ENCODE data around the gene GRAMD1B.

GRAMD1B gene

DNA sequence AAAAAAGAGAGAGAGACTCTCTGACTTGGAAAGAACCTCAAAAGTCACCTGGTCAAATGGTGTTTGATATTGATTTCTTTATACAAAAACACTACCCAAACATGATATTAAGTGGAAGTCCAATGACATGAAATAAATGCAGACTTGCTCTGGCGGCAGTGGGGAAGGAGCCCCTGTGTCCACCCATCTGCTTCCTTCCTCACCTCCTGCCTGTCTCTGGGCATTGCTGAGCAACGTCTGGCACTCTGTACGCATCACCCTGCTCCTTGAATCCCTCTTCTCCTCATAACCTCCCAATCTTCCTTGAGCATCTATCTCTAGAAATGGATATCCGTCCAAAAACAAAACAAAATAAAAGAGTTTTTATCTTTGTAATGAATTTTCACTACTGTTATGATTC is 39.9 kb upstream of the GRAMD1B start:
- no peaks in the 10 kb centered on the region for H3K36me3 ChIP-seq (ENCODE audit: control insufficient read depth, low read length)
- H3K79me2 ChIP-seq (ENCODE audit: control insufficient read depth, low read length) = no peaks in the 10 kb centered on the region
- H3K4me2 ChIP-seq (ENCODE audit: low read length) = no peak overlapping the region
- TF ChIP-seq, protein P1, sequence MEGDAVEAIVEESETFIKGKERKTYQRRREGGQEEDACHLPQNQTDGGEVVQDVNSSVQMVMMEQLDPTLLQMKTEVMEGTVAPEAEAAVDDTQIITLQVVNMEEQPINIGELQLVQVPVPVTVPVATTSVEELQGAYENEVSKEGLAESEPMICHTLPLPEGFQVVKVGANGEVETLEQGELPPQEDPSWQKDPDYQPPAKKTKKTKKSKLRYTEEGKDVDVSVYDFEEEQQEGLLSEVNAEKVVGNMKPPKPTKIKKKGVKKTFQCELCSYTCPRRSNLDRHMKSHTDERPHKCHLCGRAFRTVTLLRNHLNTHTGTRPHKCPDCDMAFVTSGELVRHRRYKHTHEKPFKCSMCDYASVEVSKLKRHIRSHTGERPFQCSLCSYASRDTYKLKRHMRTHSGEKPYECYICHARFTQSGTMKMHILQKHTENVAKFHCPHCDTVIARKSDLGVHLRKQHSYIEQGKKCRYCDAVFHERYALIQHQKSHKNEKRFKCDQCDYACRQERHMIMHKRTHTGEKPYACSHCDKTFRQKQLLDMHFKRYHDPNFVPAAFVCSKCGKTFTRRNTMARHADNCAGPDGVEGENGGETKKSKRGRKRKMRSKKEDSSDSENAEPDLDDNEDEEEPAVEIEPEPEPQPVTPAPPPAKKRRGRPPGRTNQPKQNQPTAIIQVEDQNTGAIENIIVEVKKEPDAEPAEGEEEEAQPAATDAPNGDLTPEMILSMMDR (IDR thresholded peaks at IDR 0.05; ENCODE audit: low read depth, low read length, poor library complexity, severe bottlenecking) = no peak
- peaks cover 20% of the 10 kb centered on the region for H3K27me3 ChIP-seq (ENCODE audit: control insufficient read depth, low read length)
- H3K9me3 ChIP-seq (ENCODE audit: control insufficient read depth, insufficient read depth, low read length) = no peaks in the 10 kb centered on the region
- H3F3A ChIP-seq (ENCODE audit: control insufficient read depth, insufficient read depth) = no peaks in the 10 kb centered on the region
- no peaks in the 10 kb centered on the region for H4K20me1 ChIP-seq (ENCODE audit: control insufficient read depth, insufficient read depth, low read depth, low read length)
- no peaks in the 10 kb centered on the region for H3K4me1 ChIP-seq (ENCODE audit: control insufficient read depth, low read length)
- no peaks in the 10 kb centered on the region for H3K9me2 ChIP-seq (replicated peaks; ENCODE audit: control insufficient read depth, low read length)
- no peak overlapping the region for H3K4me3 ChIP-seq (ENCODE audit: low read length)
- no peak overlapping the region for H3K27ac ChIP-seq (ENCODE audit: low read depth, low read length)

DNA sequence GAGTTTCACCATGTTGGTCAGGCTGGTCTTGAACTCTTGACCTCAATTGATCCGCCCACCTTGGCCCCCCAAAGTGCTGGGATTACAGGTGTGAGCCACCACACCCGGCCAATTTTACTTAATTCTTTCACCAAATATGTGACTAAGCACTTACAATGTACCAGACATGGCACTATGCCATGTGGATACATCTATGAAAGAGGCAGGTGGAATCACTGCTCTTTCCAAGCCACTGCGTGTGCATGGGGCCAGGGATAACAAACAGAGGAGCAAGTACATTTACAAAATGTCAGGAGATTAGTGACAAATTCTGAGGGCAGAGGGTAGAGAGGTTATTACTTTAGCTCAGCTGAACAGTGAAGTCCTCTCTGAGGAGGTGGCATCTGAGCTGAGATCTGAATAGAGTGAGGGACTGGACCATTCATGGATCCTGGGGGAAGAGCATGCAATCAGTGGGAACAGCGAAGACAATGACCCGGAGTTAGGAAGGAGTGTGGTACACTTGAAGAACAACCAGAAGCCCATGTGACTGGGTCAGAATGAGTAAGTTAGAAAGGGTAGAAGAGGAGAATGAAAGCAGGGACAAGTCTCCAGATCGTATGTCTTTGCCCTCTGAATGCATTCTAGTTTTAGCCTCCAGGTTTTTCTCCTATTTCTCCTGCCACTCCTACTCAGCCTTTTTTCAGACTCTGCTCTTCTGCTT is 38.3 kb upstream of the GRAMD1B start:
- no peaks in the 10 kb centered on the region for H4K20me1 ChIP-seq (ENCODE audit: control insufficient read depth, insufficient read depth, low read depth, low read length)
- H3K36me3 ChIP-seq (ENCODE audit: control insufficient read depth, low read length) = no peaks in the 10 kb centered on the region
- H3K79me2 ChIP-seq (ENCODE audit: control insufficient read depth, low read length) = no peaks in the 10 kb centered on the region
- H3K27ac ChIP-seq (ENCODE audit: low read depth, low read length) = no peak overlapping the region
- no peak overlapping the region for H3K4me3 ChIP-seq (ENCODE audit: low read length)
- TF ChIP-seq, protein P1 (IDR thresholded peaks at IDR 0.05; ENCODE audit: low read depth, low read length, poor library complexity, severe bottlenecking) = no peak
- TF ChIP-seq EZH2phosphoT487 (IDR thresholded peaks at IDR 0.05; ENCODE audit: borderline replicate concordance, low read length) = no peak
- no peaks in the 10 kb centered on the region for H3K9me3 ChIP-seq (ENCODE audit: control insufficient read depth, insufficient read depth, low read length)
- no peak overlapping the region for H3K4me2 ChIP-seq (ENCODE audit: low read length)
- peaks cover 20% of the 10 kb centered on the region for H3K27me3 ChIP-seq (ENCODE audit: control insufficient read depth, low read length)
- H3K9me2 ChIP-seq (replicated peaks; ENCODE audit: control insufficient read depth, low read length) = no peaks in the 10 kb centered on the region
- H3F3A ChIP-seq (ENCODE audit: control insufficient read depth, insufficient read depth) = no peaks in the 10 kb centered on the region
- H3K4me1 ChIP-seq (ENCODE audit: control insufficient read depth, low read length) = no peaks in the 10 kb centered on the region

DNA sequence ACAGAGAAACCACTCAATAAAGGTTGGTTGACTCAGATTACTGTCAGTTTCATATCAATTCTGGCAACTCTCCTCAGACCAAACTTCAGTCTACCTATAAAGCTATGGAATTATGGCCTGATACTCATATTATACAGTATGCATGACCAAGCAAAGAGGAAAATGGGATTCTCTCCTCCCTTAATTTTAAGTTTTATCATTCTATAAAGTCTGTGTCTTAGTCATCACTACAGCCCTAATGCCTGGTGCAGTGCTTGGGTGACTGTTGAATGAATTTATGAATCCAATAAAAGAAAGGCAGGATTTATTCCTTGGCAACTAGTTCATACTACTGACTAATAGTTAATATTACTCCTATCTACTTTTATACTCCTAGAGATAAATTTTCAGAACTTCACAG is 37.6 kb upstream of the GRAMD1B start:
- no peak overlapping the region for H3K4me3 ChIP-seq (ENCODE audit: low read length)
- H3K4me1 ChIP-seq (ENCODE audit: control insufficient read depth, low read length) = no peaks in the 10 kb centered on the region
- H3K27ac ChIP-seq (ENCODE audit: low read depth, low read length) = no peak overlapping the region
- H3K4me2 ChIP-seq (ENCODE audit: low read length) = no peak overlapping the region
- TF ChIP-seq, protein P1 (IDR thresholded peaks at IDR 0.05; ENCODE audit: low read depth, low read length, poor library complexity, severe bottlenecking) = no peak
- TF ChIP-seq EZH2phosphoT487 (IDR thresholded peaks at IDR 0.05; ENCODE audit: borderline replicate concordance, low read length) = no peak
- no peaks in the 10 kb centered on the region for H3K9me2 ChIP-seq (replicated peaks; ENCODE audit: control insufficient read depth, low read length)
- H3K9me3 ChIP-seq (ENCODE audit: control insufficient read depth, insufficient read depth, low read length) = no peaks in the 10 kb centered on the region
- H3K79me2 ChIP-seq (ENCODE audit: control insufficient read depth, low read length) = no peaks in the 10 kb centered on the region
- H3F3A ChIP-seq (ENCODE audit: control insufficient read depth, insufficient read depth) = no peaks in the 10 kb centered on the region
- no peaks in the 10 kb centered on the region for H3K36me3 ChIP-seq (ENCODE audit: control insufficient read depth, low read length)
- no peaks in the 10 kb centered on the region for H4K20me1 ChIP-seq (ENCODE audit: control insufficient read depth, insufficient read depth, low read depth, low read length)
- peaks cover 20% of the 10 kb centered on the region for H3K27me3 ChIP-seq (ENCODE audit: control insufficient read depth, low read length)

All from DOHH2 (cell line).